HCT116 (cell line): ENCODE data around the gene CHST15. TPM values are rescaled to one million over a fixed set of nuclear protein-coding genes. Genes with fewer than 3 reads are reported as not detected.

ENCODE experiments used
- ATAC-seq: fragments of 200-7000 bp; cut with Tn5 transposase; 2 replicates; pipeline ENCODE4 v1.9.1; 2020; ENCODE audit warnings: mild to moderate bottlenecking, moderate library complexity
- BruUV-seq: library from RNA; stranded (reverse); fragments of 400-500 nt; replicated peaks from 2 replicates; lab custom pipeline; 2021; lab: Mats Ljungman, UMichigan
- CTCF ChIA-PET: fragments of 300-600 bp; sonication (Branson Sonifier 250); formaldehyde crosslinking; loops from one replicate; lab custom pipeline; 2021; ENCODE audit warnings: antibody characterized with exemption; lab: Charles Lee
- POLR2A ChIA-PET: fragments of 300-600, 350-600 bp; sonication (Branson Sonifier 250); formaldehyde crosslinking; loops from one replicate; lab custom pipeline; 2021; ENCODE audit warnings: antibody characterized with exemption; lab: Charles Lee
- RAD21 ChIA-PET, 2 experiments: fragments of 300-600 bp; sonication (Branson Sonifier 250); formaldehyde crosslinking; loops; one replicate each; lab custom pipeline; 2023; ENCODE audit warnings: low total read pairs in 2 of 2; ENCODE audit not compliant: uncharacterized antibody in 2 of 2, unreplicated experiment in 2 of 2, low non-redundant PET in 1 of 2; lab: Charles Lee
- DNase-seq: peaks from one replicate; pipeline ENCODE4 v3.0.0-alpha.2; 2010; ENCODE audit warnings: low read depth, low spot score
- H2AFZ ChIP-seq: fragments of 200-600 bp; shearing (Covaris generic), sonication (generic); 2 replicates; pipeline ENCODE4 v1.6.1; 2017; ENCODE audit warnings: low read depth, mixed run types, mixed read lengths, antibody characterized with exemption, low read length; ENCODE audit not compliant: poor library complexity, severe bottlenecking
- H3K27ac ChIP-seq: 2 replicates; pipeline ENCODE4 v1.5.1; 2012; ENCODE audit warnings: low read depth, low read length
- H3K27me3 ChIP-seq: fragments of 200-600 bp; sonication (generic); 2 replicates; pipeline ENCODE4 v1.6.1; 2016; ENCODE audit warnings: mixed run types, low read length, mixed read lengths; ENCODE audit not compliant: insufficient read depth
- H3K36me3 ChIP-seq, 2 experiments: fragments of 200-500 bp in 1 of 2; fragments of 200-600 bp in 1 of 2; sonication (Bioruptor generic) in 1 of 2; sonication (generic) in 1 of 2; 2 replicates each; pipeline versions ENCODE4 v1.5.1 to v1.6.1; 2014 to 2016; ENCODE audit warnings: low read length in 2 of 2, inconsistent platforms in 1 of 2, mixed read lengths in 1 of 2, mixed run types in 1 of 2; ENCODE audit not compliant: insufficient read depth in 2 of 2, control insufficient read depth in 1 of 2
- H3K4me1 ChIP-seq, 2 experiments: fragments of 200-600 bp in 1 of 2; sonication (generic) in 1 of 2; 2 replicates each; pipeline versions ENCODE4 v1.5.1 to v1.6.1; 2012 to 2017; ENCODE audit warnings: low read length in 2 of 2, inconsistent platforms in 1 of 2, mild to moderate bottlenecking in 1 of 2, mixed read lengths in 1 of 2, mixed run types in 1 of 2, moderate library complexity in 1 of 2; ENCODE audit not compliant: insufficient read depth in 2 of 2, control insufficient read depth in 1 of 2
- H3K4me2 ChIP-seq: fragments of 200-600 bp; sonication (generic); 2 replicates; pipeline ENCODE4 v1.6.1; 2017; ENCODE audit warnings: mixed run types, low read length, mixed read lengths
- H3K4me3 ChIP-seq, 2 experiments: fragments of 200-600 bp in 1 of 2; sonication (generic) in 1 of 2; replicated peaks in 1 of 2; 2 replicates each; pipeline ENCODE4 v1.5.1; 2011 to 2016; ENCODE audit warnings: low read length in 2 of 2, control low read depth in 1 of 2, low read depth in 1 of 2, mild to moderate bottlenecking in 1 of 2, mixed read lengths in 1 of 2, mixed run types in 1 of 2
- H3K79me2 ChIP-seq: fragments of 200-600 bp; sonication (generic); 2 replicates; pipeline ENCODE4 v1.6.1; 2017; ENCODE audit warnings: mild to moderate bottlenecking, mixed run types, low read length, moderate library complexity, mixed read lengths; ENCODE audit not compliant: insufficient read depth
- H3K9ac ChIP-seq: fragments of 200-600 bp; sonication (generic); 2 replicates; pipeline ENCODE4 v1.6.1; 2016; ENCODE audit warnings: low read length, mixed read lengths
- H3K9me2 ChIP-seq: fragments of 200-600 bp; sonication (generic), shearing (Covaris generic); 2 replicates; pipeline ENCODE4 v1.6.1; 2017; ENCODE audit warnings: mixed run types, mild to moderate bottlenecking, moderate library complexity; ENCODE audit not compliant: insufficient read depth
- H3K9me3 ChIP-seq, 2 experiments: fragments of 200-500 bp in 1 of 2; fragments of 200-600 bp in 1 of 2; sonication (Bioruptor generic) in 1 of 2; sonication (generic) in 1 of 2; 2 replicates each; pipeline ENCODE4 v1.6.1; 2014 to 2017; ENCODE audit warnings: low read length in 2 of 2, mixed read lengths in 2 of 2, inconsistent platforms in 1 of 2, low read depth in 1 of 2, mild to moderate bottlenecking in 1 of 2, mixed run types in 1 of 2, moderate library complexity in 1 of 2; ENCODE audit not compliant: control insufficient read depth in 1 of 2, insufficient read depth in 1 of 2
- H4K20me1 ChIP-seq: fragments of 200-600 bp; sonication (generic), shearing (Covaris generic); 2 replicates; pipeline ENCODE4 v1.6.1; 2017; ENCODE audit warnings: mixed run types, mild to moderate bottlenecking, moderate library complexity; ENCODE audit not compliant: insufficient read depth
- ATF3 ChIP-seq: IDR thresholded peaks from 2 replicates; pipeline ENCODE4 v1.6.1; 2012
- CTCF ChIP-seq, 3 experiments: fragments of 200-600 bp in 1 of 3; sonication (generic) in 1 of 3; IDR thresholded peaks in 2 of 3; conservative IDR thresholded peaks in 1 of 3; 2 replicates each; pipeline ENCODE4 v1.5.1; 2012 to 2017; ENCODE audit warnings: low read depth in 2 of 3, low read length in 2 of 3, antibody characterized with exemption in 1 of 3, borderline replicate concordance in 1 of 3, control low read depth in 1 of 3, mild to moderate bottlenecking in 1 of 3, mixed read lengths in 1 of 3, mixed run types in 1 of 3, moderate library complexity in 1 of 3; ENCODE audit not compliant: insufficient read depth in 1 of 3
- EGR1 ChIP-seq: IDR thresholded peaks from 2 replicates; pipeline ENCODE4 v1.6.1; 2012; ENCODE audit warnings: low read depth
- EZH2 ChIP-seq: fragments of 200-600 bp; sonication (generic); IDR thresholded peaks from 2 replicates; pipeline ENCODE4 v1.6.1; 2017; ENCODE audit warnings: antibody characterized with exemption, mixed run types
- JUND ChIP-seq: IDR thresholded peaks from 2 replicates; pipeline ENCODE4 v1.6.1; 2012
- RAD21 ChIP-seq: IDR thresholded peaks from 2 replicates; pipeline ENCODE4 v1.6.1; 2012; ENCODE audit warnings: low read depth, mild to moderate bottlenecking
- REST ChIP-seq: IDR thresholded peaks from 2 replicates; pipeline ENCODE4 v1.6.1; 2012; ENCODE audit warnings: low read depth
- SP1 ChIP-seq: IDR thresholded peaks from 2 replicates; pipeline ENCODE4 v1.6.1; 2012; ENCODE audit warnings: low read depth
- ZBTB33 ChIP-seq: IDR thresholded peaks from 2 replicates; pipeline ENCODE4 v1.6.1; 2011; ENCODE audit warnings: mild to moderate bottlenecking, low read length, moderate library complexity; ENCODE audit not compliant: insufficient replicate concordance; ENCODE audit errors: extremely low read depth
- intact Hi-C: fragments of 100-400 bp; cut with micrococcal nuclease; formaldehyde crosslinking; loops from 2 replicates; pipeline ENCODE4 v1.10.0; 2022
- total RNA-seq: library from RNA; stranded (reverse); gene quantifications from one replicate; pipeline ENCODE4 v1.2.1, GENCODE V29; 2021; ENCODE audit not compliant: unreplicated experiment

CHST15 gene
- total RNA-seq, 1 experiment from 2014 or later: 47.2 TPM

GRCh38 chr10:124078714-124079113, 14.7 kb downstream of the CHST15 start:
- POLR2A ChIA-PET: no interaction called here
- H3K9me2 ChIP-seq: no peaks in the 10 kb centered on the region
- H3K27ac ChIP-seq: no peak overlapping the region
- H3K4me1 ChIP-seq: no peaks in the 10 kb centered on the region
- ATAC-seq: no peak
- no peak overlapping the region for H3K4me3 ChIP-seq
- H3K36me3 ChIP-seq: peaks cover 0 to 5% of the 10 kb centered on the region in 2 experiments; a peak in 1 of 4 replicates
- BruUV-seq: no TSS peak
- DNase-seq: no peak
- peaks cover 83% of the 10 kb centered on the region for H3K79me2 ChIP-seq
- H3K27me3 ChIP-seq: no peaks in the 10 kb centered on the region
- intact Hi-C loops: no loop called here
- H4K20me1 ChIP-seq: no peaks in the 10 kb centered on the region; the same call in 1 of the 2 replicates
- CTCF ChIA-PET: no interaction called here
- TF ChIP-seq RAD21 (no peak), ZBTB33 (no peak), SP1 (no peak), EZH2 (no peak), EGR1 (no peak), CTCF (IDR thresholded peaks at IDR 0.05 in 2 of 3, conservative IDR thresholded peaks at IDR 0.05 in 1 of 3; ENCODE audit: borderline replicate concordance in 1 of 3, insufficient read depth in 1 of 3, low read depth in 2 of 3, low read length in 2 of 3) (no peak), ATF3 (no peak), JUND (no peak), REST (no peak)
- no peaks in the 10 kb centered on the region for H3K9me3 ChIP-seq
- H3K4me2 ChIP-seq: no peak overlapping the region
- no peak overlapping the region for H3K9ac ChIP-seq
- H2AFZ ChIP-seq: no peak overlapping the region
- RAD21 ChIA-PET: no interaction called here
